Measurements from ENCODE around the gene CYBC1.

- TF ChIP-seq POLR2A (IDR thresholded peaks at IDR 0.05; ENCODE audit: low read depth, low read length) (no peak), TAF1 (IDR thresholded peaks at IDR 0.05; ENCODE audit: borderline replicate concordance, low read depth, low read length) (no peak), POLR2AphosphoS5 (IDR thresholded peaks at IDR 0.05; ENCODE audit: low read depth, low read length) (no peak)
These were observed 47.7 kb downstream of the CYBC1 start for GRCh38 chr17:82402865-82403264.

All from GM12892 (cell line).